HG03378 (cell line): ENCODE measurements around the gene EYA3.

Experiments
- ATAC-seq: cut with Tn5 transposase; IDR thresholded peaks from one replicate; pipeline ENCODE4 v1.9.1; 2021; ENCODE audit warnings: mild to moderate bottlenecking, moderate library complexity; ENCODE audit not compliant: unreplicated experiment

EYA3 gene

GRCh38 chr1:27949027-27949426, 139.4 kb downstream of the EYA3 start:
- no peak for ATAC-seq

GRCh38 chr1:27945020-27945419, 143.4 kb downstream of the EYA3 start:
- ATAC-seq: no peak

- no peak for ATAC-seq
These were observed 146.5 kb downstream of the EYA3 start for GRCh38 chr1:27941671-27942540.

- ATAC-seq: no peak
These were observed 147.4 kb downstream of the EYA3 start for GRCh38 chr1:27940870-27941560.

- no peak for ATAC-seq
These were observed 148.1 kb downstream of the EYA3 start for GRCh38 chr1:27940297-27940696.

- ATAC-seq: no peak
These were observed 149.9 kb downstream of the EYA3 start for GRCh38 chr1:27938488-27938887.

GRCh38 chr1:27937524-27937836, 150.9 kb downstream of the EYA3 start:
- ATAC-seq: no peak

- no peak for ATAC-seq
These were observed 152.0 kb downstream of the EYA3 start for GRCh38 chr1:27936370-27936769.

- no peak for ATAC-seq
These were observed 152.7 kb downstream of the EYA3 start for GRCh38 chr1:27935721-27936120.

- ATAC-seq: no peak
These were observed 153.4 kb downstream of the EYA3 start, which contains the start of gene SMPDL3B for GRCh38 chr1:27934818-27935549. TSS of gene SMPDL3B (plus strand) at chr1:27935000. CDS start at chr1:27935184, 184 bp downstream.

GRCh38 chr1:27931759-27932158, 156.7 kb downstream of the EYA3 start:
- no peak for ATAC-seq

GRCh38 chr1:27931184-27931583, 157.2 kb downstream of the EYA3 start:
- ATAC-seq: no peak

GRCh38 chr1:27928216-27928954, 160.0 kb downstream of the EYA3 start:
- ATAC-seq: no peak

- ATAC-seq: no peak
These were observed 166.1 kb downstream of the EYA3 start for GRCh38 chr1:27922272-27922671.
